Lower leg skin (tissue), 4 donors: ENCODE results near the gene ATP1A4. TPM values are rescaled to one million over a fixed set of nuclear protein-coding genes. Genes with fewer than 3 reads are reported as not detected.
"Not testable (repeated sequence)": the region's sequence is repeated elsewhere in the genome, so short reads cannot be mapped to it uniquely, and the experiment has no call there.

Experiments used
- DNase-seq, 2 donors: peaks; one replicate each; pipeline ENCODE4 v3.0.0-alpha.2; 2019; ENCODE audit warnings: low spot score in 2 of 2
- H3K4me3 ChIP-seq: fragments of 200-600 bp; sonication (generic); 2 replicates; pipeline ENCODE4 v1.5.1; 2017; ENCODE audit warnings: mild to moderate bottlenecking, low read depth; ENCODE audit not compliant: poor library complexity, severe bottlenecking
- POLR2A ChIP-seq, 2 donors: fragments of 450-650 bp; IDR thresholded peaks; one replicate each; pipeline ENCODE4 v1.6.1; 2016 to 2017; ENCODE audit warnings: antibody characterized with exemption in 2 of 2, mild to moderate bottlenecking in 1 of 2, moderate library complexity in 1 of 2
- WGBS, 2 donors: methylation state at CpG; one replicate each; pipeline ENCODE4 v1.1.5; 2018; 5-methylcytosine and 5-hydroxymethylcytosine counted together
- intact Hi-C: fragments of 100-400 bp; cut with DNase I; formaldehyde crosslinking; loops from one replicate; pipeline ENCODE4 v1.15.0; 2023; ENCODE audit warnings: low total_unique reads
- total RNA-seq, 4 donors: library from RNA; depleted of rRNA; stranded (reverse); fragments of >200 nt; gene quantifications; one replicate each; pipeline ENCODE4 v1.1.0, GENCODE V29; 2016
- TF ChIP-seq, protein P1 (sequence below), 3 donors: fragments of 450-650 bp; IDR thresholded peaks; one replicate each; pipeline ENCODE4 v1.5.1; 2016; ENCODE audit warnings: antibody characterized with exemption in 3 of 3, mild to moderate bottlenecking in 3 of 3, moderate library complexity in 2 of 3

Gene ATP1A4
- total RNA-seq, 4 donors from 2014 or later = 0.32 TPM; not detected in 3

- intact Hi-C loops = loop anchor here (5.0 to 10.0 kb wide), 2 partner anchors 87 to 145 kb away; partner anchors contain the start of gene CASQ1
- DNase-seq = no peak
- H3K4me3 ChIP-seq = no peak overlapping the region
- WGBS, 2 donors = 94 to 100% methylated on average over 1 of the region's 1 CpG
- TF ChIP-seq, protein P1, sequence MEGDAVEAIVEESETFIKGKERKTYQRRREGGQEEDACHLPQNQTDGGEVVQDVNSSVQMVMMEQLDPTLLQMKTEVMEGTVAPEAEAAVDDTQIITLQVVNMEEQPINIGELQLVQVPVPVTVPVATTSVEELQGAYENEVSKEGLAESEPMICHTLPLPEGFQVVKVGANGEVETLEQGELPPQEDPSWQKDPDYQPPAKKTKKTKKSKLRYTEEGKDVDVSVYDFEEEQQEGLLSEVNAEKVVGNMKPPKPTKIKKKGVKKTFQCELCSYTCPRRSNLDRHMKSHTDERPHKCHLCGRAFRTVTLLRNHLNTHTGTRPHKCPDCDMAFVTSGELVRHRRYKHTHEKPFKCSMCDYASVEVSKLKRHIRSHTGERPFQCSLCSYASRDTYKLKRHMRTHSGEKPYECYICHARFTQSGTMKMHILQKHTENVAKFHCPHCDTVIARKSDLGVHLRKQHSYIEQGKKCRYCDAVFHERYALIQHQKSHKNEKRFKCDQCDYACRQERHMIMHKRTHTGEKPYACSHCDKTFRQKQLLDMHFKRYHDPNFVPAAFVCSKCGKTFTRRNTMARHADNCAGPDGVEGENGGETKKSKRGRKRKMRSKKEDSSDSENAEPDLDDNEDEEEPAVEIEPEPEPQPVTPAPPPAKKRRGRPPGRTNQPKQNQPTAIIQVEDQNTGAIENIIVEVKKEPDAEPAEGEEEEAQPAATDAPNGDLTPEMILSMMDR (IDR thresholded peaks at IDR 0.05) = no peak
Observed at GRCh38 chr1:160107512-160107911, 43.9 kb upstream of the ATP1A4 start.

GRCh38 chr1:160108888-160109662 lies 42.3 kb upstream of the ATP1A4 start:
- intact Hi-C loops = loop anchor here (5.0 to 10.0 kb wide), 2 partner anchors 86 to 143 kb away; partner anchors contain the start of gene CASQ1
- WGBS, 2 donors = 20 to 25% methylated on average over 6 of the region's 6 CpGs
- no peak overlapping the region for H3K4me3 ChIP-seq
- TF ChIP-seq, protein P1 (IDR thresholded peaks at IDR 0.05) = no peak
- TF ChIP-seq POLR2A (IDR thresholded peaks at IDR 0.05) = no peak
- DNase-seq = no peak

- H3K4me3 ChIP-seq = no peak overlapping the region
- intact Hi-C loops = loop anchor here (5.0 to 10.0 kb wide), 2 partner anchors 85 to 143 kb away; partner anchors contain the start of gene CASQ1
- no peak for DNase-seq
- TF ChIP-seq, protein P1 (IDR thresholded peaks at IDR 0.05) = no peak
- no peak for TF ChIP-seq POLR2A (IDR thresholded peaks at IDR 0.05)
- WGBS, 2 donors = 34 to 37% methylated on average over 4 of the region's 4 CpGs
Observed at GRCh38 chr1:160109686-160110085, 41.7 kb upstream of the ATP1A4 start.

DNA sequence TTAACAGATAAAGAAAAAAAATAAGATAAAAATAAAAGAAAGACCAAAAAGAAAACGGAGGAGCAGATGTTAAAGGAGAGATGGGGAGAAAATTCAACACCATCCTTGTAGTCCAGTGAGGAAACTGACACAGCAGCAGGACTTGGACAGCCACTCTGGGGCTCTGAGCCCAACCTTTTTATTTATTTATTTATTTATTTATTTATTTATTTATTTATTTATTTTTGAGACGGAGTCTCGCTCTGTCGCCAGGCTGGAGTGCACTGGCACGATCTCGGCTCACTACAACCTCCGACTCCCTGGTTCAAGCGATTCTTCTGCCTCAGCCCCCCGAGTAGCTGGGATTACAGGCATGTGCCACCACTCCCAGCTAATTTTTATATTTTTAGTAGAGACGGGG lies 39.9 kb upstream of the ATP1A4 start:
- DNase-seq, H3K4me3 ChIP-seq, intact Hi-C loops: not testable (repeated sequence)
- 91 to 93% methylated on average over 10 of the region's 10 CpGs for WGBS, 2 donors

DNA sequence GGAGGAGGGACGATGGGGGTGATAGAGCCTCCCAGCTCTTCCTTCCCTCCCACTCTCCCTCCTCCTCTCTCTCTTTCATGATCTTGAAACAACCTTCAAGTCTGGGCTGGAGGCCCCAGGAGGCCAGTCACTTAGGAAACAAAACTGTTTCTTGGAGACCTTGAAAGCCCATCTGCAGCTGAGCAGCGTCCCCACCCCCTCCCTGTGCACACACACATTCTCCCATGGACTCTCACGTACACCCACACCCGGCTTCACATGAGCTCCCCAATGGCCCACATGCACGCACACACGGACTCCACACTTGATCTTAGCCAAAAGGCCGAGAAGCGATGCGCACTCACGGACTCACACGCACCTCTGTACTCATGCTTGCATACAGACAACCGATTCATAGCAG lies 39.0 kb upstream of the ATP1A4 start:
- DNase-seq = no peak
- 71 to 82% methylated on average over 12 of the region's 12 CpGs for WGBS, 2 donors
- no peak overlapping the region for H3K4me3 ChIP-seq
- intact Hi-C loops = no loop called here
- TF ChIP-seq, protein P1 (IDR thresholded peaks at IDR 0.05) = no peak
- no peak for TF ChIP-seq POLR2A (IDR thresholded peaks at IDR 0.05)

DNA sequence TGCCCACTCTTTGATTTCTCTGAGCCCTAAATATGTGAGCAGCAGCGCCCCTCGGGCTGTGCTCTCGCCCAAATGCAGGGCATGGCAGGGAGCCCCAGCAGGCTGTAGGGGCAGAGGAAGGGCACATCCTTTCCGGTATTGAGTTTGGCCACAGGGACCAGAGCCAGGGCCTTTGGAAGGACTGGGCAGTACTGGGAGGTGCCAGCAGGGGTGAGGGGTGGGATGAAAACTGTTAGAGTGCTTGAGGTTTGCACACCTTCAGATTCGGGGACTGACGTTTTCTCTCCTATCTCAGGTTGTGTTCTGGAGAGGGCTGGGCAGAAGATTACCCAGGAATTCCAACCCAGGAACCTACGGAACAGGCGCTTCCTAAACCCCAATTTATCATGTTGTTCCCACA lies 38.0 kb upstream of the ATP1A4 start:
- TF ChIP-seq POLR2A (IDR thresholded peaks at IDR 0.05) = no peak
- TF ChIP-seq, protein P1 (IDR thresholded peaks at IDR 0.05) = no peak
- 85 to 88% methylated on average over 8 of the region's 8 CpGs for WGBS, 2 donors
- no peak for DNase-seq
- no peak overlapping the region for H3K4me3 ChIP-seq
- intact Hi-C loops = no loop called here
